T-helper 17 cell (primary cell): ENCODE measurements around the gene MFAP4. TPM values are rescaled to one million over a fixed set of nuclear protein-coding genes. Genes with fewer than 3 reads are reported as not detected.

ENCODE experiments used
- ATAC-seq: fragments of 150-1000 bp; cut with Tn5 transposase; 2 replicates; pipeline ENCODE4 v1.10.0; 2021; ENCODE audit warnings: mild to moderate bottlenecking, moderate library complexity
- DNase-seq, 3 donors: peaks; one replicate each; pipeline versions ENCODE4 v3.0.0 to v3.0.0-alpha.2; 2020 to 2021
- H3K9me3 ChIP-seq: one replicate; pipeline ENCODE4 v1.7.0; 2013; ENCODE audit warnings: low read length, mild to moderate bottlenecking; ENCODE audit not compliant: control insufficient read depth, poor library complexity, severe bottlenecking
- H3K27ac Mint-ChIP-seq: one replicate; pipeline ENCODE4 v1.8.0; 2022; ENCODE audit warnings: mild to moderate bottlenecking, moderate library complexity, mixed read lengths
- H3K27me3 Mint-ChIP-seq: one replicate; pipeline ENCODE4 v1.8.0; 2022; ENCODE audit warnings: mixed read lengths
- H3K36me3 Mint-ChIP-seq: one replicate; pipeline ENCODE4 v1.8.0; 2022; ENCODE audit warnings: low read depth, mixed read lengths
- H3K4me1 Mint-ChIP-seq: one replicate; pipeline ENCODE4 v1.8.0; 2022; ENCODE audit warnings: mild to moderate bottlenecking, mixed read lengths
- H3K4me3 Mint-ChIP-seq: one replicate; pipeline ENCODE4 v1.8.0; 2022; ENCODE audit warnings: mild to moderate bottlenecking, moderate library complexity, mixed read lengths
- total RNA-seq, 4 donors: library from RNA in 2 of 4; stranded (reverse) in 2 of 4; gene quantifications; one replicate each; pipeline ENCODE4 v1.2.3 and lab custom pipeline; 2022 to 2026

Gene MFAP4
- total RNA-seq (not detected), total RNA-seq (lab: John Stamatoyannopoulos, UW) (0 reads per million in 2 donors)

DNA sequence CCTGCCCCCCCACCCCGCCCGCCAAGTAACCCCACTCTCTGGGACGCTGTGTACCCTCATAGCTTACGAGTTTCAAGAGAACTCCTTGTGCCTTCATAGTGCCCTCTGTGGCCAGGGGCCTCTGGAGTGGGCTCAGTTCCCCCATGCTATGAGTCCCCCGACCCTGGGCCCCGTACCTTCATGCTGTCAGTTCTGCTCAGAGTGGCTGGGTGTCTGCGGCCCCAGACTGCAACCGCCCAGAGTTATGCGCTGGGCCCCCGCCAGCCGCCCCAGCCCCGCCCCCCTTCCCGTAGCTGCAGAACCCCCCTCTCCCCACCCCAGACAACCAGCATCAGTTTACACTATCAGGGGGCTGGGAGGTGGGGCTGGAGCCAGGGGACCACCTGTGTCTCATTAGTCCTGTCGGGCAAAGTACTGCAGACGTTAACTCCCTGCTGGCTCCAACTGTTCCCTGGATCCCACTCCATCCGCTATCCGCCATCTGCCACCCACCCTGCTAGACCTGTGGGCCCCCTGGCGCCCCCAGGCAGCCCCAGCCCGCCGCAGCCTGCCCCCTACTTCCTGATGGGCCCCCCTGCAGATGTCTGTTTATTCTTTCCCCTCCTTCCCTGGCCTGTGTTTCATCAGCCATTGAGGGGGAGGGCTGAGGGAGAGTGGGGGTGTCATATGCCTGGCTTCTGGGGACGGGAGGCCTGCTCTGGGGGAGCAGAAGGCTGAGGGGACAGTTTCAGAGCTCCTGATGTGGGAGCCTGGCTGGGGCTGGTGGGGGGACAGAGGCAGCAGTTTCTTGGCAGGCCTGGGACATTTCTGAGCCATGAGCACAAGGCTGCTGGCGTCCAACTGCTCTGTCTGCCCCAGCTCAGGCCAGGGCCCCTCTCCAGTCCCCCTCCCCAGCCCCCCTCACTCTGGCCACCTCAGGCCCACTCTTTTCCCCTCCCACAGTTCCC is at the start of gene MFAP4:
MFAP4 (minus strand) TSS at position 217 of the 947 bp plus-strand sequence; CDS start at position 182, 35 bp downstream.
- no peak for ATAC-seq
- Mint-ChIP-seq H3K4me1 (peaks cover 15% of the 10 kb centered on the region), H3K4me3 (no peak within 1 kb of the TSS), H3K36me3 (peaks cover 3% of the 10 kb centered on the region), H3K27ac (peak within 1 kb of the TSS; percentile 16), H3K27me3 (peaks cover 2% of the 10 kb centered on the region)
- H3K9me3 ChIP-seq, result no peaks in the 10 kb centered on the region
- DNase-seq, result no peak

DNA sequence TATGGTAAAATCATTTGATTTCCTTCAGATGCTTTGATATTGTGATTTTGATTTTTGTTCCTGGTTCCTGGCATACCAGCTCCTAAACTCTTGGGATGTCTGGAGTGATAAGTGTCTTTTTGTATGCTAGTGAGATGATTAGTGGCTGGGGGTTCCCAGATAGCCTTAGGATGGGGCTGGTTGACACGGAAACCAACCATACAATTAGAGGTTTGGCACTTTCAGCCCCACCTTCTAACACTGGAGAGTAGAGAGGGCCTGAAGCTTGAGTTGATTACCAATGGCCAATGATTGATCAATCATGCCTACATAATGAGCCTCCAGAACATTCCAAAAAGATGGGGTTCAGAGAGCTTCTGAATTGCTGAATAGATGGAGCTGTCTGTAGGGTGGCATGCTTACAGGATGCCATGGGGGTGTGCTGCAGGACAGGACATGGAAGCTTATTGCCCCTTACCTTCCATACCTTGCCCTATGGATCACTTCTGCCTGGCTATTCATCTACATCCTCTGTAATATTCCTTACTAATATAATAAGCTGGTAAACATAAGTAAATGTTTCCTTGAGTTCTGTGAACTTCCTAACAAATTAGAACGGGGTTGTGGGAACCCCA is 46.8 kb upstream of the MFAP4 start:
- no peak for ATAC-seq
- Mint-ChIP-seq H3K27ac (no peak overlapping the region), H3K27me3 (no peaks in the 10 kb centered on the region), H3K36me3 (no peaks in the 10 kb centered on the region), H3K4me1 (no peaks in the 10 kb centered on the region), H3K4me3 (no peak overlapping the region)
- no peaks in the 10 kb centered on the region for H3K9me3 ChIP-seq
- no peak for DNase-seq

- Mint-ChIP-seq H3K4me3 (no peak overlapping the region), H3K36me3 (no peaks in the 10 kb centered on the region), H3K4me1 (no peaks in the 10 kb centered on the region), H3K27me3 (no peaks in the 10 kb centered on the region), H3K27ac (no peak overlapping the region)
- H3K9me3 ChIP-seq, result no peaks in the 10 kb centered on the region
- no peak for ATAC-seq
- no peak for DNase-seq
These were observed 46.3 kb upstream of the MFAP4 start for GRCh38 chr17:19433255-19433654.

GRCh38 chr17:19431691-19432090 is 44.7 kb upstream of the MFAP4 start:
- no peaks in the 10 kb centered on the region for H3K36me3 Mint-ChIP-seq
- H3K27ac Mint-ChIP-seq, result no peak overlapping the region
- no peak for ATAC-seq
- no peaks in the 10 kb centered on the region for H3K9me3 ChIP-seq
- H3K4me1 Mint-ChIP-seq, result no peaks in the 10 kb centered on the region
- no peak overlapping the region for H3K4me3 Mint-ChIP-seq
- no peak for DNase-seq
- no peaks in the 10 kb centered on the region for H3K27me3 Mint-ChIP-seq

DNA sequence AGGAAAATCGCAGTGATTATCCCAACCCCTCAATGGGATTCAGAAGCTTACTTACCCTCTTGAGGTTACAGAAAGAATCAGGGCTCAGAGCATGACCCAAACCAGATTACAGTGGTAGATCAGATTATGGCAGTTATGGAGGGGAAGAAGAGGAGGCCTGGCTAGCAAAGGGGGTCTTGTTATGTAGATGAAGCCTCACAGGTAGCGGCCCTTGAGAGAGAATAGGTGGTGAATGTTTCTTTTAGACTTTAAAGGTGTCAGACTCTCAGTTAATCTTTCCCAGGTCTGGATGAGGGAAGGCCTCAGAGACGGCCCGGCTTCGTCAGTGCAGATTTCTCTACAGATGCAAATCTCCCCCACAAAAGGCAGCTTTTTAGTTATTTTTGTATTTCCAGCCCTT is 39.6 kb upstream of the MFAP4 start:
- ATAC-seq, result no peak
- no peak overlapping the region for H3K4me3 Mint-ChIP-seq
- no peak overlapping the region for H3K27ac Mint-ChIP-seq
- H3K36me3 Mint-ChIP-seq, result no peaks in the 10 kb centered on the region
- no peaks in the 10 kb centered on the region for H3K4me1 Mint-ChIP-seq
- no peaks in the 10 kb centered on the region for H3K9me3 ChIP-seq
- peaks cover 12% of the 10 kb centered on the region for H3K27me3 Mint-ChIP-seq
- no peak for DNase-seq

GRCh38 chr17:19424934-19425868 is 38.2 kb upstream of the MFAP4 start:
- peaks cover 18% of the 10 kb centered on the region for H3K27me3 Mint-ChIP-seq
- no peak overlapping the region for H3K4me3 Mint-ChIP-seq
- ATAC-seq, result no peak
- no peak for DNase-seq
- H3K27ac Mint-ChIP-seq, result peak overlapping the region; percentile 9
- no peaks in the 10 kb centered on the region for H3K9me3 ChIP-seq
- H3K36me3 Mint-ChIP-seq, result no peaks in the 10 kb centered on the region
- H3K4me1 Mint-ChIP-seq, result no peaks in the 10 kb centered on the region

DNA sequence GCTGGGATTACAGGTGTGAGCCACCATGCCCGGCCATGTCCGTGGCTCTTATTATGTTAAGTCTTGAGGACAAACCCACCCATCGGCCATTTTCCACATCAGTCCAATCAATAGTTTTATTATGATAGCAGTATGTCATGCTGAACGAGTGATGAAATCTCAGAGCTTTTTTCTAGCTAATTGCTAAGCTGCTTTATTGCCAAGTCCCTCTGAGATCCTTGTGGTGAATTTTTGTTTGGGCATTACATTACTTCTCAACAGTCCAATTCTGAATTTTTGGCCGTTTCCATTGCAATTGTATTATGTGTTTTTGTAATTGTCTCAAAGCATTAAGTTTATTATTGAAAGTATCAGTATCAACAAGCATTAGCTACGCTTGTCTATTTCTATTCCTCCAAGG is 34.9 kb upstream of the MFAP4 start:
- Mint-ChIP-seq H3K27me3 (peaks cover 18% of the 10 kb centered on the region), H3K4me1 (peaks cover 11% of the 10 kb centered on the region), H3K36me3 (no peaks in the 10 kb centered on the region), H3K4me3 (no peak overlapping the region), H3K27ac (no peak overlapping the region)
- ATAC-seq, result no peak
- H3K9me3 ChIP-seq, result no peaks in the 10 kb centered on the region
- no peak for DNase-seq

DNA sequence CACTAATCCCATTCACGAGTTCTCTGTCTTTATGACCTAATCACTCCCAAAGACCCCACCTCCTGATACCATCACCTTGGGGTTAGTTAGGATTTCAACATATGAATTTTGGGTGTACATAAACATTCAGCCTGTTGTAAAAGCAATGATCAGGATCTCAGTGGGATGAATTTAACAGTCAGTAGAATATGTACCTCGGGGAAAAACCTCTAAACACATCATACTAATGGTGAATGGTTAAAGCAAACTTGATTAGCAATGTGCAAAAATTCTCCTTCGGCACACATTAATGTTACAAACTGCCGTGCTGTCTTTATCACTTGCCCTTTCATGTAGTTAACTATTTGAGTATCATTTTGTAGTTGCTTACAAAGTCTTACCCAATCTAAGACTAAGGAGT is 34.2 kb upstream of the MFAP4 start:
- DNase-seq (no peak), ATAC-seq (no peak)
- Mint-ChIP-seq H3K27ac (no peak overlapping the region), H3K27me3 (peaks cover 13% of the 10 kb centered on the region), H3K4me1 (peaks cover 11% of the 10 kb centered on the region), H3K4me3 (no peak overlapping the region), H3K36me3 (no peaks in the 10 kb centered on the region)
- no peaks in the 10 kb centered on the region for H3K9me3 ChIP-seq

GRCh38 chr17:19418251-19418992 is 31.4 kb upstream of the MFAP4 start:
- DNase-seq (no peak), ATAC-seq (peak; percentile 87)
- Mint-ChIP-seq H3K27ac (peak overlapping the region; percentile 89), H3K4me1 (peaks cover 11% of the 10 kb centered on the region), H3K27me3 (peaks cover 6% of the 10 kb centered on the region), H3K4me3 (no peak overlapping the region), H3K36me3 (no peaks in the 10 kb centered on the region)
- H3K9me3 ChIP-seq, result no peaks in the 10 kb centered on the region

- no peaks in the 10 kb centered on the region for H3K36me3 Mint-ChIP-seq
- DNase-seq (no peak), ATAC-seq (peak; percentile 65)
- peaks cover 11% of the 10 kb centered on the region for H3K4me1 Mint-ChIP-seq
- peak overlapping the region; percentile 89 for H3K27ac Mint-ChIP-seq
- peak overlapping the region; percentile 7 for H3K4me3 Mint-ChIP-seq
- peaks cover 6% of the 10 kb centered on the region for H3K27me3 Mint-ChIP-seq
- no peaks in the 10 kb centered on the region for H3K9me3 ChIP-seq
These were observed 30.6 kb upstream of the MFAP4 start for GRCh38 chr17:19417611-19418010.

DNA sequence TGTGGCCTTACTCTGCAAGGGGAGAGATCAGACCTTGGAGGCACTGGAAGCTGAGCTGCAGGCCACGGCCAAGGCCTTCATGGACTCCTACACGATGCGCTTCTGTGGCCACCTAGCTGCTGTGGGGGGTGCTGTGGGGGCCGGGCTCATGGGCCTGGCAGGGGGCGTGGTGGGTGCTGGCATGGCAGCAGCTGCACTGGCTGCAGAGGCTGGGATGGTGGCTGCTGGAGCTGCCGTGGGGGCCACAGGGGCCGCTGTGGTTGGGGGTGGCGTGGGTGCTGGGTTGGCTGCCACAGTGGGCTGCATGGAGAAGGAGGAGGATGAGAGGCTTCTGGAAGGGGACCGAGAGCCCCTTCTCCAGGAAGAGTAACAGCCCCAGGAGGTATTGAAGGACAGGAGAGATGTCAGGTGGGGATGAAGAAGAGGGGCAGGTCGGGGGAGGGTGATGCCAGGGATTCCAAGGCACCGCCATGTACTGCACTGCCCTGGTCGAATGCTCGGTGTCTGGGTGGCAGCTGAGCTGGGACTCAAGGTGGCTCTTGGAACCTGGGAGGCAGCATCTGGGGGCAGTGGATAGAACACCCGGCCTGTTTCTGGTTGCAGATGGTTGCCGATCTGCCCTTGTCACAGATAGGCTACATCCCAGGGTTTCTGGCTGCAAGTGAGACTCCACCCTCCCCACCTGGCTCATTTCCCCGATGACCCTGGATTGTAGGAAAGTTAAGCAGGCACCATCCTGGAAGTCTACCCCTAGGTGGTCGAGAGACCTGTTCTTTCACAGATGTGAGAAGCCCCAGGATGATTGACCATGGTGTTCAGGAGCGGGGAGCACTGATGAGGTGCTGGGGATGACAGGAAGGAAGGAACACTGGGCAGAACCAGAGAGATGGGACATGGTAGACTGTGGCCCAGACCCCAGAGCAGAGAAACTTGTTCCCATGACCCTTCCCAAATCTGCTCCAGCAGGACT is 29.1 kb upstream of the MFAP4 start:
- DNase-seq, result no peak
- H3K4me3 Mint-ChIP-seq, result no peak overlapping the region
- no peak for ATAC-seq
- H3K36me3 Mint-ChIP-seq, result no peaks in the 10 kb centered on the region
- H3K27ac Mint-ChIP-seq, result peak overlapping the region; percentile 89
- H3K9me3 ChIP-seq, result no peaks in the 10 kb centered on the region
- peaks cover 3% of the 10 kb centered on the region for H3K27me3 Mint-ChIP-seq
- H3K4me1 Mint-ChIP-seq, result peaks cover 11% of the 10 kb centered on the region
